GM19193 (cell line): ENCODE data around the gene NOX3.

ENCODE experiments used
- POLR2A ChIP-seq: IDR thresholded peaks from 4 replicates; pipeline ENCODE4 v1.6.1; 2011; ENCODE audit not compliant: insufficient read depth, insufficient read length; ENCODE audit errors: extremely low read depth

The NOX3 gene

DNA sequence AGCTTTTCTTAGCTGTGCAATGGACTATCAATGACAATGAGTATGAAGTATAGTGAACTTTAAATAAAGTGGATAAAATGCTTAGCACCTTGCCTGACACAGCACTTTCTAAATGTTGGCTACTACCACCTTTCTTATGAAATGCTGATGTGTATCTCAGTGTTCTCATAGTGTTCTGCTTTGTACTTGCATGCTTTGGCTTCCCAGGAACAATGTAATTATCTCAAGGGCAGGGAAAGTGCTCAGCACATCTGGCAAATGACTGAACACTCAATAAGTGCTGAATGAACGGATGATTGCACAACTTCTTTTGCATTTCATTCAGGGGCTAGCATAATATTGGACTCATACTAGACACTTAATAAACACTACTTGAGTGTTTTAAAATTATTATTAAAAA is 28.2 kb upstream of the NOX3 start:
- no peak for TF ChIP-seq POLR2A

DNA sequence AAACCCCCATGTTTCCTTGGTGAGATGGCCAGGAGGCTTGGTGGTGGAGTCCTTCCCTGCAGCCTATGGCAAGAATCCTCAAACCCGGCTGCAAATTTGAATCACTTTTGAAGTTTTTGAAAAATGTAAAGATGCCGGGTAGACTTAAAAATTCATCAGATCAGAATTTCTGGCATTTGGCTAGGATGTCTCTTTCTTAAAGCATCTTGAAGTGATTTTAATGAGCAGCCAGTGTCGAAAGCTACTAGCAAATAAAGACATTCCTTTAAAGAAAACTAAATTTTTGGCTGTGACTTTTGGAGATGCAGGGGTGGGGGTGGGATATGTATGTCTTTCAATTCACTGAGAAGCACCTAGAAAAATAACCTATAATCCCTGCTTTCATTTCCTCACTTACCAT is 25.6 kb upstream of the NOX3 start:
- TF ChIP-seq POLR2A: no peak

DNA sequence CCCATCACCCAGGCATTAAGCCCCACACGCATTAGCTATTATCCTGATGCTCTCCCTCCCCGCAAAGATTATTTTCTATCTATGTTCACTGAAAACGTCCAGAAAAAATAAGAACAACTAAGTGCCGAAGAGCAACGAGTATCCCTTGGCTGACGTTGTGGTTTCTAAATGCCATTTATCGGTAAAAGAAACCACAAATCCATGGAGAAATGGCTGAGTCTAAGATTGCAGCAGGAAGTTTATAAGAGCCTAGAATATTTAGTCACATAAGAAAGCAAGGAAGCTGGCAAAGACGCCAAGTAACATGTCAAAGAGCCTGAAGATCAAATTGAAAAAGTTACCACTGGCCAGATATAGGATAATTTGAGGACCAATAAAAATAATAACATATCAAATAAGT is 18.1 kb upstream of the NOX3 start:
- no peak for TF ChIP-seq POLR2A

DNA sequence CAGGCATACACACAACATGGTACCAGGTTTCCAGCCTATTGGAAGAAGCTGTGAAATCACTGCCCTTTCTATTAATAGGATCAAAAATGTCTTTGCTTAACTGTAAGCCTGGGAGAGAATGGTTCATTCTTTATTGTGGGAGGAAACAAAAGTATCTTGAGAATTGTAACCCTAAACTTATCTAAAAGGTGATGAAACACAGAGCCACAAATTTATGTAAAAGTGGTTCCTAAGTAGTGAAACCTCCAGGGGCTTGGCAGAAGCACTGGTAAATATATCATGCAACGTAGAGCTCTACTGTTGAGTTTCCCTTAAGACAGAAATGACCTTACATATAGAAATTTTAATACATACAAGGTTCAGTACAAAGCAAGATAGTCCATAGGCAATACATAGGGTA is 17.2 kb upstream of the NOX3 start:
- TF ChIP-seq POLR2A: no peak

DNA sequence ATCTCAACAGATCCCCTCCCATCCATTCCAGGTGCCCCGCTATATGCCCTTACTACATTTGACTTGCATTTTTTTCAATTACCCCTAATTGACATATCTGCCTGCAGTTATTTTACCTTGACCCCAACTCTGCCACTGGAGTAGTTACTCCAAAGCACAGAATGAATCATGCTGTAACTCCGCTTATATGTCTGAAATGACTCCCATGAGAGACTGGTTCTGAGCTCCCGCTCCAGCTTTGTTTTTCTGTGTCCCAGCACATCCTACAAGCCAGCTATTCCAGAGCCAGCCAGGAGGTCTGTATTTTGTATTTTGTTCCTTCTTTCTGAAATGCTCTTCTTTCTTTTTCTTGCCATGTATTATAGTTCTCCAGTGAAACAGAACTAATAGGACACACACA is 10.9 kb upstream of the NOX3 start:
- no peak for TF ChIP-seq POLR2A

DNA sequence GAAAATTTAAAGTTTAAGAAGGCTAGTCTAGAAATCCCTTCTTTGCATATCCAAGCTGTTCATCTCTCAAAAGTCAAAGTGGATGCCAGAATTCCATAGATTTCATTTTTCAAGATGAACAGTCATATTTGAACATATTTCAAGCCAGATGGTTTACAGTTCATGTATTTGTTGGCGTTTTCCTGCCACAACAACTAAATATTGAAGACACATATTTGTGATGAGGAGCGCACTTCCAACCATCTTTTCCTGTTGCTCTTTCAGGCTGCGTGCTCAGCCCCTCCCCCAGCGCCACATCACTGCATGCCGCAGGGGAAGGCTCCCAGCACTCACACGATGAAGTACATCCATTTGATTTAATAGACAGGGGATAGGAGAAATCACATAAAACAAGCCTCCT is 5.9 kb upstream of the NOX3 start:
- TF ChIP-seq POLR2A: no peak

DNA sequence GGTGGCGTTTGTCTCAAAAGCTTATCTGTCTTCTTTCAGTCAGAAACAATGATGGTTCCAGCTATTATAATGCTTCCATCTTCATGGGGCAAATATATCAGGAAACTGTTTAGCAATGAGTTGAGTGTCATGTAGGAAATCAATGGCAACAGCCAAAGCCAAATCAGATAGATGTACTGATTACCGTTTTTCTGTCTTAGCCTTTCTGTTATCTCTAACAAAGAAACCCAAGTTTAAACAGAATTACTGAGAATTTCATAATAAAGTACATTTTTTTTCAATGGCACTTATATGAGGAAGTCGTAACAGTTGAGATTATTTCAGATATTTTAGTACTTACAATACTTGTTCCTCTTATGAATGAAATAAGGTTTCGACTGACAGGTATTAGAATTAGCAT is 1.2 kb downstream of the NOX3 start:
- no peak for TF ChIP-seq POLR2A

DNA sequence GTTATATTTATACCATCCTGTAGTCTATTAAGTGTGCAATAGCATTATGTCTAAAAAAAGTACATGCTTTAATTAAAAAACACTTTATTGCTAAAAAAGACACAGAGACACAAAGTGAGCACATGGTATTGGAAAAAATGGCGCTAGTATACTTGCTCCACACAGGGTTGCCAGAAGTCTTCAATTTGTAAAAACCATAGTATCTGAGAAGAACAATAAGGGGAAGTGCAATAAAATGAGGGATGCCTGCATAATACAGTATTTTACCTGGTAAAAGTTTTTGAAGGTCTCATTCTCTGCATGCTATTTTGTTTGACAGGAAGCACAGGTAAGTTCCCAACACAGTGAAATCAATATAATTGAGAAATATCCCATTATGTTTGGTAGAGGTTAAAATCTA is 1.6 kb downstream of the NOX3 start:
- TF ChIP-seq POLR2A: no peak

DNA sequence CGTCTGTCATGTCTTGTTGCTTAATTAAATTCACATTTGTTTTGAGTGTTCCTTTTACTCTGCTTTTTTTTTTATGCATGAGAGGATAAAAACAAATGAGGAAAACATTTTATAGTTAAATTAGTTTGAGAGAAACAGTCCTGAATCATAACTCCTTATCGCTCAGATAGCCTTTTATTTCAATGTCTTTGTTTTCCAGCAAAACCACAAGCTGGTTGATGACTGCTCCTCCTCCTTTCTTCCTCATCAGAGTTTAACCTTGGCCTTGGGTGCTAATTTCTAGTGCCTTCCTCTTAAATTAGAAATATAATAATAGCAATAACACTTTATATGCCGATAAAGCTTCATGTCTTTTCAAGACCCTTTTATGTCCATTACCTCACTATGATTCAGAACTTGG is 3.1 kb downstream of the NOX3 start:
- no peak for TF ChIP-seq POLR2A

DNA sequence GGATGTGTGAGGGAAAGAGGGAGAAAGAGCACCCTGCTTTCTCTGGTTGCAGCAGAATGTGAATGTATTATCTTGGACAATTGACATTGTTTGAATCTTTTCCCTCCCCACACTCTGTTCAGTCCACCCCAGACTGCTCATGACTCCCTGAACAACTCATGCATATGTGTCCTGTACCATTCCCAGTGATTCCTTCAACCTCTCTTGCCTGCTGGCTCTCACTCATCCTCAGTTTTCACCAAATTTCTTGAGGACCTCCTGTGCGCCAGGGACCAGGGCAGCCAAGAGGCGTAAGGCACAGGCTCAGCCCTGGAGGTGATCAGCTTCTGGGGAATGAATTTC is 5.4 kb downstream of the NOX3 start:
- TF ChIP-seq POLR2A: no peak

DNA sequence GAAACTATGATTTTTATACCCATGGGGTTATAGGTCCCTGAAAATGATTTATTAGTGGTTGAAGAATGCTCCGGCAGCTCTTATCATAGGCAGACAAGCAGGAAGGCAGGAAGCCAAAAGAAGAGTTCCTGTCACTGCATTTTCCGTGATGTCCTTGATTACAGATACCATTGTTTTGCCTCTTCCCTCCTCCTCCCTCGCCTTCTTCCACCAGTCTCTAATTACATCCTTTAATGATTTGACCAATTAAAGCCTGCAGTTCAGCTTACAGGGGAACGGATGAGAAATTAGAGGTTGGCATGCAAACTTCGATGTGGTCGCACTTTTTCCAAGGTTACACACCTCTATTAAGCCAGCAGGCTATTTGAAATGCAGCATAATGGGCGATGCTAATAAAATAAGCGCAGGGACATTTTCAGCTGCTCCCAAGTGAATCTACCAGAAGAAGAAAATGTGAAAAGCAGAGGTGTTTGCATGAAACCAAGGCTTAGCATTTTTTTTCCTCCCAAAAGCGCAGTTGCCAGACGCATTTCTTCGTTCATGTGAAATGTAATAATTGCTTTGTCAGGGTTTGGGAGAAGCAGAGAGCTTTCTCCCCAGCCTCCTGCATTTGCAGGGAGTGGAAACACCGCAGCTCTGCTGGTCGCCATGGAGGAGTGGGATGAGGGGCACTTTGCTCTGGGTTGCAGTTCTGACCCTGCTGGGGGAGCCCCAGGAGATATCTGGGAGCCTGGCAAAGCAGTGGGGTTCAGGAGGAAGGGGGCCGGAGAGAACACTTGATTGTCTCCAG is 6.0 kb downstream of the NOX3 start:
- TF ChIP-seq POLR2A: no peak

DNA sequence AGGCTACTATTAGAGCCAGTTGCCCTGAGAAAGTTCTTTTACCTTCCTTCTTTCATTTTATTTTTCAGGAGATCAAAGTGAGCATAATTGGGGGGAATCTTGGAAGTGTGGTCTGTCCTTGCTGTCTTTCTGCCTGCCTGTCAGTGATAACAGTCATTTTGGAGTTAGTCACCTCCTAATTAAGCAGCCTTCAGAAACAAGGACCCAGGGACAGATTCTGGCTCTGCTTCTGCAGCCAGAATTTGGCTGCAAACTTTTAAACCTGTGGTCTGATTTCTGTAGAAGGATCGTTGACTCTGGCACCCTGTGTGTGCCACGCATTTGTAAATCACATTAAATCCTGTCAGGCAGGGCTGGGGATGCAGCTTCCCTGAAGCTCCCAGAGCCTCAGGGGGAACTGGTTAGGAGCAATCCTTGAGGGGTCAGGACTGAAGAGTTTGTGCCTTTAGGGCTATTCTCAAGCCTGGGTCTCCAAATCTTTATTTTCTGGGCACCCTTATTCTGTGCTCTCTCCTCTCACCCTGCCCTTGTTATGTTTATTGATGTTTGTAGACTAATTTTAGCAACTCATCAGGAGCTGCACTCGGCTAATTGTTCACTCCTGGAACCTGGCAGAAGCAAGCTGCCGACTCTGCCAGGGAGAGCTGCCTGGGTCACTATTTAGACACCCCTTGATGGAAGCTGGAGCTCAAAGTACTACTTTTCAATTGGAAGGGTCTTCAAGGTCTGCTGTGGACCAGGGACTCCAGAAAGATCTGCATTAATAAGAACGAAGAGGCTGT is 6.8 kb downstream of the NOX3 start:
- no peak for TF ChIP-seq POLR2A

DNA sequence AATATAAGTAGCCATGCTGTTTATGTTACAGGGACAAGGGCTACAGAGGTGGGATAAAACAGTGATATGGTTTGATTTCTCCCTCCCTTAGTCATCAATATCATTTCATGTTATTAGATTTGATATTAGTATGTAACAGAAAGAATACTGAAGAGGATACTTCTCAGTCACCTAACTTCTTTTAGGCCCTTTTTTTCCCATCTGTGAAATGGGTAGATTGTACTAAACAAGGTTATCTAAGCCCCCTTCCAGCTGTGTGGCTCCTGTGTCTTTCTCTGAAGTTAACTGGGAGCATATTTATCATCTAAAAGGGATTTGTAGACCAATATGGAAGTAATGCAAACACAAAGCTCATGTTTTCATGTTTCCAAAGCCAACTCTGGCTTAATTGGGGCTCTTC is 7.7 kb downstream of the NOX3 start:
- no peak for TF ChIP-seq POLR2A

DNA sequence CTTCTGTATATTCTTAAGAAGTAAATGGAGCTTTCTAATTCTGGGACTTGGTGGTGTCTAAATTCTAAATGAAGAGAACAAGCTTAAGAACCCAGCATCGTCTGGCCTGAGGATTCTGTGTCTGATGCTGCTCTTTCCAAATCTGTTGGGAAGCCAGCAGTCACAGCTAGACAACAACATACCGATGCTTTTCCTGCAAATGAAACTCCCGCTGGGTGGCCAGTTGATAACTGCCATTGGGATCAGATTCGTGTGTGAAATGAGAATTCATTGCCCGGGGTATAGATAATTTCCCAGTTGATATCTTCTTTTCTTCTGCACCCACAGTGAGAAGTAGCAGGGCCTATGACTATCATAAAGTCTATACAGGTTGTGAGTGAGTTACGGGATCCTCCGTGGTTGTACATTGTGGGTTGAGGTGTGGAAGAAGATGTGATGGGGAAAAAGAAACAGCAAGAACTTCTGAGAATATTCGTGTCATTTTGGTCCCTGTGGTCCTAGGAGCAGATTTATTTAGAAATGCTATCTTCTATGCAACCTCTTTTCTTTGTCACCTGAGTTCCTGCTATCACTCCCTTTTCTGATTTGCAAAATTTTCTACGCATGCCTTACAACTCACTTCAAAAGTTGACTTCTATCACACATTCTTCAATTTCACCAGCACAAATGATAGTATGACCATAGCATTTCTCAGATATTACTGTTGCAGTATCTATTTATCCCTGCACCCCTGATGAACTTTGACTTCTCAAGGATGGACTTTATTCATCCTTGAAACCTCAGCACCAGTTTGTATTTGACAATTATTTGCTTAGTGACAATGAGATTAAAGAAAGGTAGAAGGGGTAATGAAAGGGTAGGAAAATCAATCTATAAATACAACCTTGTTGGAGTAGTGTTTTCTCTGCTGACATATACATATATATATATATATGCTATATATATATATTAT is 10.4 kb downstream of the NOX3 start:
- TF ChIP-seq POLR2A: no peak
